HepG2 (cell line): ENCODE results near the gene SLC25A22. TPM values are rescaled to one million over a fixed set of nuclear protein-coding genes. Genes with fewer than 3 reads are reported as not detected.
A peak's percentile ranks its signal among the peaks of the same experiment; 100 is the strongest.

ENCODE experiments used
- ASH2L ChIP-seq: fragments of 300-600, 200-600 bp; sonication (generic); IDR thresholded peaks from 2 replicates; pipeline ENCODE4 v1.7.0; 2017; ENCODE audit warnings: low read depth, mild to moderate bottlenecking, moderate library complexity, mixed read lengths, low read length; ENCODE audit not compliant: insufficient read length
- ATRX ChIP-seq: sonication (generic); formaldehyde crosslinking; IDR thresholded peaks from 2 replicates; pipeline ENCODE4 v1.4.0; 2020; ENCODE audit warnings: missing genetic modification reagents, borderline replicate concordance
- HOXA7 ChIP-seq: sonication (generic); formaldehyde crosslinking; IDR thresholded peaks from 2 replicates; pipeline ENCODE4 v1.8.1; 2022; ENCODE audit warnings: mild to moderate bottlenecking, missing genetic modification reagents, moderate library complexity
- KAT7 ChIP-seq: IDR thresholded peaks from 2 replicates; pipeline ENCODE4 v1.6.1; 2018; ENCODE audit warnings: borderline replicate concordance, missing compliant biosample characterization
- MEF2D ChIP-seq: sonication (generic); formaldehyde crosslinking; IDR thresholded peaks from 2 replicates; pipeline ENCODE4 v1.5.1; 2020; ENCODE audit warnings: mild to moderate bottlenecking, missing genetic modification reagents
- PHF21A ChIP-seq: sonication (generic); formaldehyde crosslinking; IDR thresholded peaks from 2 replicates; pipeline ENCODE4 v1.5.0; 2020; ENCODE audit warnings: mild to moderate bottlenecking, missing genetic modification reagents
- PITX1 ChIP-seq: sonication (generic); formaldehyde crosslinking; IDR thresholded peaks from 2 replicates; pipeline ENCODE4 v1.5.1; 2020; ENCODE audit warnings: mild to moderate bottlenecking, missing genetic modification reagents
- THAP9 ChIP-seq: sonication (generic); formaldehyde crosslinking; IDR thresholded peaks from 2 replicates; pipeline ENCODE4; 2020; ENCODE audit warnings: missing genetic modification reagents, mild to moderate bottlenecking, borderline replicate concordance
- TRIM24 ChIP-seq: sonication (generic); formaldehyde crosslinking; IDR thresholded peaks from 2 replicates; pipeline ENCODE4 v1.8.0; 2022; ENCODE audit warnings: mild to moderate bottlenecking, missing genetic modification reagents
- ZBTB26 ChIP-seq: IDR thresholded peaks from 2 replicates; pipeline ENCODE4 v1.6.1; 2016; ENCODE audit warnings: missing compliant biosample characterization, missing genetic modification reagents, borderline replicate concordance
- ZFP90 ChIP-seq: sonication (generic); formaldehyde crosslinking; IDR thresholded peaks from 2 replicates; pipeline ENCODE4 v1.8.0; 2022; ENCODE audit warnings: missing genetic modification reagents, mild to moderate bottlenecking, inconsistent platforms, borderline replicate concordance
- ZNF142 ChIP-seq: sonication (generic); formaldehyde crosslinking; IDR thresholded peaks from 2 replicates; pipeline ENCODE4 v1.4.0; 2020; ENCODE audit warnings: missing genetic modification reagents
- ZNF430 ChIP-seq: sonication (generic); formaldehyde crosslinking; IDR thresholded peaks from 2 replicates; pipeline ENCODE4 v1.9.0; 2021; ENCODE audit warnings: mild to moderate bottlenecking, missing genetic modification reagents
- ZNF570 ChIP-seq: sonication (generic); formaldehyde crosslinking; IDR thresholded peaks from 2 replicates; pipeline ENCODE4 v1.4.0; 2020; ENCODE audit warnings: mild to moderate bottlenecking, missing genetic modification reagents, borderline replicate concordance
- ZNF770 ChIP-seq: sonication (generic); formaldehyde crosslinking; IDR thresholded peaks from 2 replicates; pipeline ENCODE4 v1.5.0; 2020; ENCODE audit warnings: mild to moderate bottlenecking, missing genetic modification reagents
- polyA plus RNA-seq, 8 experiments: library from polyadenylated mRNA; depleted of rRNA in 3 of 8; stranded (reverse) in 7 of 8; unstranded in 1 of 8; fragments of >200 nt; fragmentation: Illumina TruSeq in 4 of 8; extraction: Trizol in 4 of 8; gene quantifications; 2 replicates each; pipeline versions ENCODE4 v1.2.1 to v1.2.3, GENCODE V29; 2011 to 2016; ENCODE audit warnings: low read depth in 4 of 8, missing spikeins in 1 of 8, mixed read lengths in 1 of 8; ENCODE audit not compliant: insufficient read depth in 1 of 8
- total RNA-seq, 5 experiments: library from RNA; depleted of rRNA; stranded (reverse); fragments of >200 nt; fragmentation: Illumina TruSeq; extraction: Trizol; gene quantifications; 2 replicates each; pipeline ENCODE4 v1.2.3, GENCODE V29; 2016; ENCODE audit warnings: low read depth in 1 of 5

Gene SLC25A22
- total and polyA plus RNA-seq, 2 of the 13 experiments (the other 11 are each of a cell fraction or from before 2014, with no cell fraction given) = 12.4 to 19.2 TPM

GRCh38 chr11:810040-810567, 12.0 kb upstream of the SLC25A22 start (continued):
- TF ChIP-seq THAP9 (CRISPR knock-in tag) (no peak), PHF21A (CRISPR knock-in tag) (no peak), ZNF770 (no peak), MEF2D (no peak), ZNF430 (CRISPR knock-in tag) (no peak), PITX1 (CRISPR knock-in tag) (no peak), TRIM24 (CRISPR knock-in tag) (no peak), ZBTB26 (CRISPR knock-in tag) (no peak; the same call in 1 of the 2 replicates), KAT7 (CRISPR knock-in tag) (0 out of 2 replicates have a peak, but pooled peaks have one; percentile 5), ATRX (CRISPR knock-in tag) (no peak), HOXA7 (CRISPR knock-in tag) (no peak), ZNF142 (no peak), ZNF570 (no peak; the same call in 1 of the 2 replicates), ASH2L (peak; percentile 51), ZFP90 (no peak)
